GM23248 (cell line): ENCODE results near the gene ARAP1. TPM values are rescaled to one million over a fixed set of nuclear protein-coding genes. Genes with fewer than 3 reads are reported as not detected.

Experiments
- DNase-seq: peaks from one replicate; pipeline ENCODE4 v3.0.0-alpha.2; 2015
- H2AFZ ChIP-seq: fragments of 200-600 bp; sonication (generic); 2 replicates; pipeline ENCODE4 v1.6.1; 2016; ENCODE audit warnings: antibody characterized with exemption
- H3F3A ChIP-seq: fragments of 200-600 bp; sonication (generic); 2 replicates; pipeline ENCODE4 v1.6.1; 2016; ENCODE audit warnings: mild to moderate bottlenecking, antibody characterized with exemption, mixed run types; ENCODE audit not compliant: insufficient read depth
- H3K27ac ChIP-seq: fragments of 200-600 bp; sonication (generic); 2 replicates; pipeline ENCODE4 v1.5.1; 2016; ENCODE audit warnings: mild to moderate bottlenecking
- H3K27me3 ChIP-seq: fragments of 200-600 bp; sonication (generic); replicated peaks from 2 replicates; pipeline ENCODE4 v1.6.1; 2016; ENCODE audit warnings: mild to moderate bottlenecking; ENCODE audit not compliant: insufficient read depth
- H3K36me3 ChIP-seq: fragments of 200-600 bp; sonication (generic); 2 replicates; pipeline ENCODE4 v1.6.1; 2016; ENCODE audit warnings: low read depth, mild to moderate bottlenecking
- H3K4me1 ChIP-seq: fragments of 200-600 bp; sonication (generic); 2 replicates; pipeline ENCODE4 v1.6.1; 2016; ENCODE audit warnings: mild to moderate bottlenecking; ENCODE audit not compliant: insufficient read depth
- H3K4me2 ChIP-seq: fragments of 200-600 bp; sonication (generic); one replicate; pipeline ENCODE4 v1.6.1; 2016; ENCODE audit warnings: mild to moderate bottlenecking; ENCODE audit not compliant: unreplicated experiment
- H3K4me3 ChIP-seq: fragments of 200-600 bp; sonication (generic); 2 replicates; pipeline ENCODE4 v1.5.1; 2016; ENCODE audit warnings: mild to moderate bottlenecking
- H3K79me2 ChIP-seq: fragments of 200-600 bp; sonication (generic); 2 replicates; pipeline ENCODE4 v1.6.1; 2016; ENCODE audit warnings: mild to moderate bottlenecking; ENCODE audit not compliant: insufficient read depth
- H3K9ac ChIP-seq: fragments of 200-600 bp; sonication (generic); 2 replicates; pipeline ENCODE4 v1.6.1; 2016; ENCODE audit warnings: mild to moderate bottlenecking
- H3K9me2 ChIP-seq: fragments of 200-600 bp; sonication (generic); 2 replicates; pipeline ENCODE4 v1.6.1; 2016; ENCODE audit warnings: mixed run types, mild to moderate bottlenecking, moderate library complexity; ENCODE audit not compliant: insufficient read depth
- H3K9me3 ChIP-seq: fragments of 200-600 bp; sonication (generic); one replicate; pipeline ENCODE4 v1.6.1; 2017; ENCODE audit warnings: low read depth
- H4K20me1 ChIP-seq: fragments of 200-600 bp; sonication (generic); 2 replicates; pipeline ENCODE4 v1.6.0; 2016; ENCODE audit not compliant: insufficient read depth
- EZH2 ChIP-seq: fragments of 200-600 bp; sonication (generic); IDR thresholded peaks from 2 replicates; pipeline ENCODE4 v1.6.1; 2018; ENCODE audit warnings: antibody characterized with exemption, mild to moderate bottlenecking; ENCODE audit not compliant: insufficient read depth, poor library complexity, severe bottlenecking
- EZH2phosphoT487 ChIP-seq: fragments of 200-600 bp; sonication (generic); IDR thresholded peaks from 2 replicates; pipeline ENCODE4 v1.6.1; 2018; ENCODE audit warnings: antibody characterized with exemption, moderate library complexity, mild to moderate bottlenecking, low read depth; ENCODE audit not compliant: insufficient read depth
- WGBS, 2 experiments: methylation state at CpG; one replicate each; pipeline ENCODE4 v1.1.6; 2015 to 2017; ENCODE audit warnings: low lambda C conversion rate in 2 of 2, low coverage in 1 of 2; ENCODE audit errors: missing lambda C conversion rate in 2 of 2; 5-methylcytosine and 5-hydroxymethylcytosine counted together
- in situ Hi-C: fragments of 300-500 bp; cut with MboI; formaldehyde crosslinking; loops from 2 replicates; pipeline ENCODE4 v1.15.0; 2020
- polyA plus RNA-seq: library from polyadenylated mRNA; unstranded; fragments of >200 nt; fragmentation: Nextera tagmentation; extraction: Ambion mirVana; gene quantifications from 2 replicates; pipeline ENCODE4 v1.2.1, GENCODE V29; 2016
- total RNA-seq: library from RNA; depleted of rRNA; stranded (reverse); fragments of >200 nt; shearing (Covaris generic); gene quantifications from 2 replicates; pipeline ENCODE4 v1.2.3, GENCODE V29; 2014

Gene ARAP1
- total and polyA plus RNA-seq, 2 experiments from 2014 or later = 41.5 to 73.9 TPM

- in situ Hi-C loops = no loop called here
- no peak overlapping the region for H3K27ac ChIP-seq
- no peaks in the 10 kb centered on the region for H3K36me3 ChIP-seq
Observed at GRCh38 chr11:72687326-72687725, 64.9 kb downstream of the ARAP1 start.

GRCh38 chr11:72686639-72687220 is 65.5 kb downstream of the ARAP1 start:
- no peaks in the 10 kb centered on the region for H3K9me2 ChIP-seq
- in situ Hi-C loops = no loop called here
- no peak overlapping the region for H2AFZ ChIP-seq
- H3K27ac ChIP-seq = peak overlapping the region; percentile 49
- no peaks in the 10 kb centered on the region for H3K27me3 ChIP-seq
- 28 to 29% methylated on average over 8 of the region's 8 CpGs for WGBS, 2 experiments
- H3K9me3 ChIP-seq = no peaks in the 10 kb centered on the region
- no peaks in the 10 kb centered on the region for H3K79me2 ChIP-seq
- H4K20me1 ChIP-seq = no peaks in the 10 kb centered on the region
- DNase-seq = peak; percentile 42
- H3K4me3 ChIP-seq = no peak overlapping the region
- peaks cover 28% of the 10 kb centered on the region for H3K4me1 ChIP-seq
- H3K4me2 ChIP-seq = no peak overlapping the region
- peak overlapping the region; percentile 3; the same call in 1 of the 2 replicates for H3K9ac ChIP-seq
- TF ChIP-seq EZH2 (no peak), EZH2phosphoT487 (no peak)
- peaks cover 17% of the 10 kb centered on the region for H3F3A ChIP-seq
- H3K36me3 ChIP-seq = no peaks in the 10 kb centered on the region

More at GRCh38 chr11:72687326-72687725, 64.9 kb downstream of the ARAP1 start:
- no peak overlapping the region for H3K4me2 ChIP-seq
- H3K9ac ChIP-seq = no peak overlapping the region
- H4K20me1 ChIP-seq = no peaks in the 10 kb centered on the region
- H3K27me3 ChIP-seq = no peaks in the 10 kb centered on the region
- 98 to 100% methylated on average over 7 of the region's 7 CpGs for WGBS, 2 experiments
- H3K79me2 ChIP-seq = no peaks in the 10 kb centered on the region
- no peaks in the 10 kb centered on the region for H3K9me2 ChIP-seq
- H3K9me3 ChIP-seq = no peaks in the 10 kb centered on the region
- no peak overlapping the region for H3K4me3 ChIP-seq
- H3F3A ChIP-seq = peaks cover 17% of the 10 kb centered on the region
- DNase-seq = no peak
- H3K4me1 ChIP-seq = peaks cover 28% of the 10 kb centered on the region
- TF ChIP-seq EZH2phosphoT487 (no peak), EZH2 (no peak)
- H2AFZ ChIP-seq = no peak overlapping the region

- no peak overlapping the region for H3K4me2 ChIP-seq
- no peak overlapping the region for H3K4me3 ChIP-seq
- no peak overlapping the region for H2AFZ ChIP-seq
- peak; percentile 85 for DNase-seq
- no peak for TF ChIP-seq EZH2phosphoT487
- TF ChIP-seq EZH2 = no peak
- no peaks in the 10 kb centered on the region for H4K20me1 ChIP-seq
- H3K27me3 ChIP-seq = no peaks in the 10 kb centered on the region
- peaks cover 17% of the 10 kb centered on the region for H3F3A ChIP-seq
- H3K36me3 ChIP-seq = no peaks in the 10 kb centered on the region
- in situ Hi-C loops = no loop called here
- H3K9me3 ChIP-seq = no peaks in the 10 kb centered on the region
- peak overlapping the region; percentile 49 for H3K27ac ChIP-seq
- peak overlapping the region; percentile 43; the same call in 1 of the 2 replicates for H3K9ac ChIP-seq
- H3K9me2 ChIP-seq = no peaks in the 10 kb centered on the region
- no peaks in the 10 kb centered on the region for H3K79me2 ChIP-seq
- 47 to 51% methylated on average over 23 to 24 of the region's 24 CpGs for WGBS, 2 experiments
- peaks cover 28% of the 10 kb centered on the region for H3K4me1 ChIP-seq
Observed at GRCh38 chr11:72685560-72686480, 66.4 kb downstream of the ARAP1 start.

- TF ChIP-seq EZH2 (no peak), EZH2phosphoT487 (no peak)
- no peaks in the 10 kb centered on the region for H3K79me2 ChIP-seq
- H4K20me1 ChIP-seq = no peaks in the 10 kb centered on the region
- H3K9me2 ChIP-seq = no peaks in the 10 kb centered on the region
- no peak overlapping the region for H3K9ac ChIP-seq
- H3F3A ChIP-seq = peaks cover 17% of the 10 kb centered on the region
- peak; percentile 89 for DNase-seq
- H3K4me1 ChIP-seq = peaks cover 28% of the 10 kb centered on the region
- H3K4me2 ChIP-seq = no peak overlapping the region
- in situ Hi-C loops = no loop called here
- H3K4me3 ChIP-seq = no peak overlapping the region
- no peak overlapping the region for H3K27ac ChIP-seq
- no peak overlapping the region for H2AFZ ChIP-seq
- WGBS, 2 experiments = 18 to 26% methylated on average over 9 of the region's 9 CpGs
- H3K36me3 ChIP-seq = no peaks in the 10 kb centered on the region
- peaks cover 9% of the 10 kb centered on the region; the same call in 1 of the 2 replicates for H3K27me3 ChIP-seq
- H3K9me3 ChIP-seq = no peaks in the 10 kb centered on the region
Observed at GRCh38 chr11:72684236-72684912, 67.8 kb downstream of the ARAP1 start.
